Amniotic stem cell (primary cell): ENCODE results near the gene BTRC.

Experiments
- DNase-seq: peaks from one replicate; lab custom pipeline; 2025; lab: John Stamatoyannopoulos, UW

Gene BTRC

DNA sequence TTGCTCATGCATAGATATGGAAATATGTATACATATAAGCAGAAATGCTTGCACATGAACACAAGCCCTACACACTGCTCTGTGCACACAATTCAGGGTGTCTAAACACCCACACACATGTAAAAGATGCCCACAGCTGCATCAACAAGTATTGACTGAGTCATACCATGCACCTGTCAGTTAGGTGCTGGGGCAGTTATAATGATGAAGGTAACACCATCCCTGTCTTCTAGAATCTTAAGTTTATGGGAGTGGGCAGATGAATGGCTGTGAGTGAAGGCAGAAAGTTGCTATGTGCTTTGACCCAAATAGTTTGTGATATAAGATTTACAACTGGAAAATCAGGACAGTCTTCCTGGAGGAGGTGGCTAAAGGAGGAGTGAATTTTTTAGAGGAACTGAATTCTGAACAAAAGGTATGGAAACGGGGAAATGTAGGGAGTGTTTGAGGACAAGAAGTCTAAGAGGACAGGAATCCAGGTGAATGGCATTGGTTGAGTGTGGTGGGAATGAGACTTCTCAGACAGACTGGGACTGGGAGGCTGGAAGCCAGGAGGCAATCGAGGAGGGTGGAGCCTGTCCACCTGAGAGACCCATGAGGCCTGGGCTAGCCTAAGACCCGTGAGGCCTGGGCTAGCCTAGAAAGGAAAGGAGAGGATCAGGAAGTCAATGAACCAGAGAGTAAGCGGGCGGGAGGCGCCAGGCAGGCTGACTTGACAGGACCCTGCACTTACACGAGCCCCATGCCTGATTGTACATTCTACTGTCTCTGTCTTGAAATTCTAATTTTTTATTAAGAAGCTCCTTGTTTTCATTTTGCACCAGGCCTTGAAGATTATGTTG is 213.4 kb downstream of the BTRC start:
- no peak for DNase-seq

DNA sequence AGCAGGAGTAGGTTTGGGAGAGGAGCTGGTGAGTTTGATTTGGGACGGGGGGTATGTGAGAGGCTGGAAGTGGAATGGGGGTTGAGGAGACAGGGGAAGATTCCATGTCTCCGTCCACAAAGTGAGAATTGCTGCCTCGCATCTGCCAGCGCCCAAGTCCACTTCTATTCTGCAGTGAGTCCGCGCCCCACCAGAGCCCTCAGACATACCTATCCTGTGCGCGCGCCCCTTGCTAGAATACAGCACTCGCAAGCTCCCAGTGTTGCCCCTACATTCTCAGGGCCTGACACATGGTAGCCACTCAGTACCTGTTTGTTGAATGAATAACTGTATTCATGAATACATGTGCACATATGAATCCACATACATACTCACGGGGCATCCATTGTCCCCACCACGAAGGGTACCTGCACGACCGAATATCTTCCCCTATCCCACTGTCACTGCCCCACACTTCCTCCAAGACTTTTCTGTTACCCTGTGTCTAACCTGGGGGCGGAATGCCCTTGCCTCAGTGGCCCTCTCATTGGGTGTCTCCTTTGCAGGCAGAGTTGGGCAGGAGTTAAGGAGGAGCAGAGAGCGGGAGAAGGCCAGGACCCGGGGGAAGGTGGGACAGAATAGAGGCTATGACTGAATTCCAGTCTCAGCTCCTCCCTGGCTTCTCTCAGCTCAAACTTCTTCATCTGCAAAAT is 214.2 kb downstream of the BTRC start:
- no peak for DNase-seq

DNA sequence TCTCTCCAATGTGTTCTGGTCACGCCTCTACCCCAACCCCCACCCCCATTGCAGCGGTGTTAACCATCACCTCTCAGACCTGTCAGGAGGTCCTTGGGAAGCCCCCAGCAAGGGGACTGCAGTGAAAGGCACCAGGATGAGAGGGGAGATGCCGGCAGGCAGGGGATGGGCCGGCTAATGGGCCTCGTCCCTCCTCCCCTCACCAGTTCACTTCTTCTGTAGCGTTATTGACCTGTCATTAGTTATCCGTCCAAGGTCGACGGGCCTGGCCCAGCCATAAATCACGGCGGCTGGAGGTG is 215.3 kb downstream of the BTRC start:
- DNase-seq: no peak

DNA sequence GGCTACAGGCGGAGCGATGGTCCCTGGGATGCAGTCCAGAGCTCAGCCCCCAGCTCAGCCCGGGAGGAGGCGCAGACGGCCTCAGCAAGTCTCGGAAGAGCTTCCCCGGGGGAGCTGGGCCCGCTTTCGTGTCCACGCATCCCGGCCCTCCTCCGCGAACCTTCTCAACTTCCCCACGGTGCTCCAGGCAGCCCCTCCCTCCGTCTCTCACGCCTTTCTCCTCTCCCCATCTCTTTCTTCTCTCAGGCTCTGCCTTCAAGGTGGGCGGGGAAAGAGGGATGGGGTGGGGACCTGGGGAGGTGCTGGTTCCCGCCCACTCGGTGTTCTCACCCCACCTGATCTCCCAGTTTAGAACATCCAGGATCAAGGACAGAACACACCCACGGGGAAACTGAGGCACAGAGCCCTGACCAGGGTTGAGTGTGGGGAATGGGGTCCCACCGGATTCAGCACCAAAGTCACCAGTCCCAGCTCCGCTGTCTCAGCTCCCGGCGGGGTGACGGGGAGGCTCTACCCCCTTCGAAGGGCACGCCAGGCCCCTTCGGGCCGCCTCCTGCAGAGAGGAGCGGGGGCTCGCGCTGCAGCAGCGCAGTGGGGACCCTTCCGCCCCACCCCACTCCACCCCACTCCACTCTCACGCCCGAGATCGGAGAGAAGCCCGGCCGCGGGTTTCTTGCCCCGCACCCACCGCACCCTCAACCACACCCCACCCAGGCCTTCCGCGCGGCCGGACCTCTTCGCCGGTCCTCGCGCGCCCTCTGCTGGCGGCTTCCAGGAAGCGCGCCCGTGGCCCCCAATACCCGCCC is 215.9 kb downstream of the BTRC start:
- no peak for DNase-seq

DNA sequence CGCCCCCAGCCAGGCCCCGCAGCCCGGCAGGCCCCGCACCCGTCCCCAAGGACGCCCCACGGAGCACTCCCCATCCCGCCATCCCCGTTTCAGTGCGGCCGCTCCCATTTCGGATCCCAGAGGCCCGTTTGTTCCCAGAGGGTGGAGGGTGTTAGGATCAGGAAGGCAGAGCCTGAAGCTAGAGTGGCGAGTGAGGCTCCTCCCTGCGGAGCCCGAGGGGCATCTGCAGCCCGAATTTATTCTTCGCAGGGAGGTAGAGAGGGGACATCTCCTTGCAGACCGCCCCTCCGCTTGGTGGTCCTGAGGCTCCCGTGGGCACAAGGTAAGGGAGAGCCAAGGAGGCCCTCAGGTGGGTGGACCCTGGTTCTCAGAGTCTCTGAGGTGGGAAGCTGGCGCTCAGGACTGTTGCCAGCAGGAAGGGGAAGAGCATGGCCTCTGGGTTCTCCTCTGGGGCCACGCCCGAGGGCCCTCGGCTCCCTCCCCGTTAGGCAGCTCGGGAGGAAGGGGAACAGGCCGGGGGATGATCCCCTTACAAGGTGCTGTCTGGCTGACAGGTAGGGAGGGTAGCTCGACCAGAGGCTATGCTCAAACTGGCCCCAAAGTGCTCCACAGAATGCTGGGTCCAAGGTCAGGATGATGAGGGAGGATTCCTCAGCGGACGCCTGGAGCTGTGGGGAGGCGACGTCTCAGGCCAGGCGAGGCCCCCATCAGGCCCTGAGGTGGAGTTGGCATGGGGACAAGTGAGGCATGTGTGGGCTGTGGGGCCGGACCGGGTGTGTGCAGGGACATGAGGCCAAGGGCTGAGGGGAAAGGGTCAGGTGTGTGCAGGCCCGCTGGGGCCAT is 216.7 kb downstream of the BTRC start:
- DNase-seq: no peak

DNA sequence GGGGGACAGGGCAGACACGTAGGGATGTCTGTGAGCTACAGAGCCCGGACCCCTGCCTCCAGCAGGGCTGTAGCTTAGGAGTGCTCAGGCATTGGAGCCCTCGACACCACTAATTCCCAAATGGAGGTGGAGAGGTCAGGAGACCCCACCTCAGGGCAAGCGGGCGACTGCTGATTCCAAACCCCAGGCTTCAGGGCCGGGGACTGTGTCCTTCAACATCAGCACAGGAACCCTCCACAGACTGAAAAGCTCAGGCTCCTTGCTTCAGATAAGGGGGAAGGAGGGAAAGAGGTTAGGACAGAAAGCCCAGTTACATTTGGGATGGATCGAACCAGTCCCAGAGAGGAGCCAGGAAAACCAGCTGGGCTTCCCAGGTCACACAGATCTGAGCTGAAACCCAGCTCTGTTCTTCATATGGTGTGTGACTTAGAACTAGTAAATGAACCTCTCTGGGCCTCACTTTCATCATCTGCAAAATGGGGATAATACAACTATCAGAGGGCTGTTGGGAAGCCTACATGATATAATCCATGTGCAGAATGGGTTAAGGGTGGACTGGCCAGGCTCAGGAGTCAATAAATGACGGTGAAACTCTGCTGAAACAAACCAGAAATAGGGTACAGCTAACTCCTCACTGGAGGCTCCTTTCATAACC is 217.4 kb downstream of the BTRC start:
- DNase-seq: no peak

DNA sequence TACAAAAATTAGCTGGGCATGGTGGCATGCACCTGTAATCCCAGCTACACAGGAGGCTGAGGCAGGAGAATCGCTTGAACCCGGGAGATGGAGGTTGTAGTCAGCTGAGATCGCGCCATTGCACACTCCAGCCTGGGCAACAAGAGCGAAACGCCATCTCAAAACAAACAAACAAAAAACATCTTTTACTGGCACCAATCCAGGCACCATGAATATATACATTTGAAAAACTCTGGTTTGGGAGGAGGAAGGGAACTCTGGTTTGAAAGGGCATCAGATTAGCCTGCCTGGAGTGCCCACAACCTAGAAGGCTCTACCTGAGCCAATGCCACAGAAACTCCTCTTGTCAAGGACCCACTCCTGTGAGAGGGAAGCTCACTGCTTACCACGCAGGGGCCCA is 218.2 kb downstream of the BTRC start:
- DNase-seq: no peak

DNA sequence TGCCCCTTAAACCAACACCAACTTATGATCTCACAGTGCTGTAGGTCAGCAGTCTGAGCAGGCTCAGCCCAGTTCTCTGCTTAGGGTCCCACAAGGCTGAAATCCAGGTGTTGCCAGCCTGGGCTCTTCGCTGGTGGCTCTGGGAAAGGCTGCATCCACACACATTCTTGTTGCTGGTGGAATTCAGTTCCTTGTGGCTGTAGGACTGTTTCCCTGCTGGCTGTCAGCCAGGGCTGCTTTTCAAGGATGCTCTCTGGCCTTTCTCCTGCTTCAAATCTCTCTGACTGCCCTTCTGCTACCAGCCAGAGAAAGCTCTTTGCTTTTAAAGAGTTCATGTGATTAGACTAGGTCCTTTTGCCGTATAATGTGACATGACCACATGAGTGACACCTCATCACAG is 218.8 kb downstream of the BTRC start:
- DNase-seq: no peak

DNA sequence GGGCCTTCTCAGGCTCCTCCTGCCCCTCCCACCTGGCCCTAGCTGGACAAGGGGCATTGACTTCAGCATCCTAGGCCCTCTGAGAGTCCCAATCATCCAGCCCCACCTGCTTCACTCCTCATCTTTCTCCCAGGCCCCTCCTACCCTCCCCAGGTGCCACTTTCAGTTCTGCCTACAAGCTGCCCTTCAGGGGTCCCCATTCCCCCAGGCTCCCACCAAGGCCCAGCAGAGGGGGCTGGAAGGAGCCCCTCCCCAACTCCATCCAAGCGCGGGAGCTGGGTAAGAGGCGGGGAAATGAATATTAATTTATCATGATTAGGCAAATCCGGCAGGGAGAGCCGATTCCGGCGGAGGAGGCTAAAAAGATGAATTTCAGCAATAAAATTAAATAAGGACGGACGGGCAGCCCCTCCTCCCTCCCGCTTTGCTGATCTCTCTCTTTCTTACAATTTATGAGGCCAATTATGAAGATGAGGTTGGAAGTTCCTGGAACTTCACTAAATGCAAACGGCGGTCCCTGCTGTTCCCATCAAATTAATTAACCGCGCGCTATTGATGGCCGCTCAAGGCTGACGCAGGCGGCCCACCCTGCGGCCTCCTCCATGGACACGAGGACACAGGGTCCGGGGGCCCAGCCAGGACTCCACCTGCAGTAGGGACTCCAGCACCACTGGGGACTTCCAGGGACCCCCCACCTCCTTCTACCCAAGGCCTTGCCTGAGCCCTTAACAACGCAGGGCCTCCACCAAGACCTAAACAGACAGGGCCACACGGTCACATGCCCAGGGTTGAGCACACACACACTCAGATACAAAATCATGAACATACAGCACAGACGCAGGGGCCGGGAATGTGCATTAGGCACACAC is 220.2 kb downstream of the BTRC start:
- DNase-seq: no peak

DNA sequence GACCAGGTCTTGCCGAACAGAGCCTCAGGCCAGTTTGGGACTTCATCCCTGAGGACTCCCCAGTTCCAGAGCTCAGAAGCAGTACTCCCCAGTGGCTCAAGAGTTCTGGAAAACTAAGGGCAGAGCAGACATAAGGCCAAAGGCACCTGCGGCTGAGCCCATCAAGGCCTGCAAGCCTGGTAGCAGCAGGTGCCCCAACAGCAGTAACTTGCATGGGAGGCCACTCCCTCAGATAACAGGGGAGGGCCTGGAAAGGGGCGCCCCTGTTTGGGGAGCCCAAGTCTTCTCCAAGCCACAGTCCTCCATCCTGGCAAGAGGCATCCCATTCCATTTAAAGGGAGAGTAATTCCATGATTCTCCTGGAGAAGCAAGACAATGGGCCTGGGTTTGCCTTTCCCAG is 221.1 kb downstream of the BTRC start:
- no peak for DNase-seq

DNA sequence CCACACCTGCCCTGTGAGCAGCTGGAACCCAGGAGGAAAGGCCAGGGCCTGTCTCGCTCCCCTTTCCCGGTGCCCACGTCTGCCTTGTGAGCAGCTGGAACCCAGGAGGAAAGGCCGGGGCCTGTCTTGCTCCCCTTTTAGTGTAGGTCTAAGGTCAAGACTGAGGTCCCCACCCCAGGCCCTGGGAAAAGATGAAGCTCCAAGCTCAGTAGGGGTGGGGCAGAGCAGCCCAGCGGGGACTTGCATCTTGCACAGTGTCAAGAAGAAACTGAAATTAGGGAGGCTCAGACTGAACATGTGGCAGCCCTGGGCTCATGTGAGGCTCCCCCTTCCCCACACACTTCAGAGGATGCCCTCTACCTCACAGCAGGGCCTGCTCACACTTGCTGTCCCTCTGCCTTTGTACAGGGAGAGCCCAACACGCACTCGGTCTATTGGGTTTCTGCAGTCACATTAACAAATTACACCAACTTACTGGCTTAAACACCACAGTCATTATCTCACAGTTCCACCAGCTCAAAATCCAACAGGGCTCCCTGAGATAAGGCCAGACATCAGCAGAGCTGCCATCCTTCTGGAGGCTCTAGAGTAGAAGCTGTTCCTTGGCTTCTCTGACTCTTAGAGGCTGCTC is 221.7 kb downstream of the BTRC start:
- no peak for DNase-seq

DNA sequence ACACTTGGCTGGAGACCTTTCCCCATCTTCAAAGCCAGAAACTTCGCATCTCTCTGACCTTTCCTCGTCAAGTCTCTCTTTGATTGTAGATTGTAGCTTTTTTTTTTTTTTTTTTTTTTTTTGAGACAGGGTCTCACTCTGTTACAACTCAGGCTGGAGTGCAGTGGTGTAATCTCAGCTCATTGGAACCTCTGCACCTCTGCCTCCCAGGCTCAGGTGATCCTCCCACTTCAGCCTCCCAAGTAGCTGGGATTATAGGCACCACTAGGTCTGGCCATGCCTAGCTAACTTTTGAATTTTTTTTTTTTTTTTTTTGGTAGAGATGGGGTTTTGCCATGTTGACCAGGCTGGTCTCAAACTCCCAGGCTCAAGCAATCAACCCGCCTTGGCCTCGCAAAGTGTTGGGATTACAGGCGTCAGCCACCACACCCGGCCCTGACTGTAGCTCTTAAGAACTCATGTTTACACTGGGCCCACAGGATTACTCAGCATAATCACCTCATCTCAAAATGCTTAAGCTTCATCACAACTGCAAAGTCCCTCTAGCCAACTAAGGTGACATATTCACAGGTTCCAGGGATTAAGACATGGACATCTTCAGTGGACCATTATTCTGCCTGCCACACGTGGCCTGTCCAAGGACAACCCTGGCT is 222.4 kb downstream of the BTRC start:
- DNase-seq: no peak

DNA sequence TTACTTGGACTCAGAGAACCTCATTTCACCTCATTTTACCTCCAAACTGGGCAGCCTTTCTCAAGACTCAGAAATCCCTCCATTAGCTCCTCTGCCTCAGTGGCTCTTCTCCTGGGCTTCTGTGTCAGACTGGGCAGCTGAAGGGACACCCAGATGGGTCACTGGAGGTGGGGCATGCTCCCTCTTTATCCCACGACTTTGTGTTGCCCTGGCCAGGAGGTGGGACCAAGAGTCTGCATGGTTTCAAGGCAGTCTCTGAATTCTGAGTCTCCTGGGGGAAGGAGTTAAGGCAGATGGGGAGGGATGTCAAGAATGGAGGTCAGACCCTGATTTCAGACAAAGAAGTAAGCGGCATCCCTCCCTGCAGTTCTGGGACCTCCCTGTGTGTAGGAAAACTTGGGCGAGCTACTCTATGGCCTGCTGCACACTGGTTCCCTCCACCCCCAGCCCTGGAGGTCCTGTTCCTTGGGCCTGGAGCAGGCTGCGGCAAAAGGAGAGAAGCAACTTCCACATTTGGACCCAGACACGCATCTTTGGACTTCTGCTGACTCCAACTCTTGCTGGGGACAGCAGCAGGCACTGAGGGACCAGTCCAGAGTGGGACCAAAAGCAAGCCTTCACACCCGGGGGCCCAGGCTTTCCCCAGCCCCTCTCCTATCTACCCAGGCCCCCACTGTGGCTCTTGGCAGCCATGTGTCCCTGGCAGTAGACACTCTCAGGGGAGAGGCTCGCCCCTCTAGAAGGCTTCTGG is 223.3 kb downstream of the BTRC start:
- DNase-seq: no peak

DNA sequence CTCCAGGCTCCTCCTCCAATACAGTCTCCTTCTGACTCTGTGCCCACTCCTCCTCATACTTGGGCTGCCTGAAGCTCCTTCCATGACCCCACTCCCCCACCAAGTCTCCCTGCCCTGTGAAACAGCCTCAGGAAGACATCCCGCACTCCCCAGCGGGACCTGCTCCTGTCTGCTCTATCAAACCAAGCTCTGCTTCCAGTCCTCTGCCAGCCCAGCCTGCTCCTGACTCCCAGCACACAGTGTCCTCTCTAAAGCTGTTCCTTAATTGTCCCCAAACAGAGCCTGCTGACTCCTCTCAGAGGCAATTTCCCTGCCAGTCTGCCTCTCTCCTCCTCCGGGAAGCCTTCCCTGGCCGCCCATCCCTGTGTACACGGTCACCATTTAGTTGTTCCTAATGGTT is 224.2 kb downstream of the BTRC start:
- no peak for DNase-seq

DNA sequence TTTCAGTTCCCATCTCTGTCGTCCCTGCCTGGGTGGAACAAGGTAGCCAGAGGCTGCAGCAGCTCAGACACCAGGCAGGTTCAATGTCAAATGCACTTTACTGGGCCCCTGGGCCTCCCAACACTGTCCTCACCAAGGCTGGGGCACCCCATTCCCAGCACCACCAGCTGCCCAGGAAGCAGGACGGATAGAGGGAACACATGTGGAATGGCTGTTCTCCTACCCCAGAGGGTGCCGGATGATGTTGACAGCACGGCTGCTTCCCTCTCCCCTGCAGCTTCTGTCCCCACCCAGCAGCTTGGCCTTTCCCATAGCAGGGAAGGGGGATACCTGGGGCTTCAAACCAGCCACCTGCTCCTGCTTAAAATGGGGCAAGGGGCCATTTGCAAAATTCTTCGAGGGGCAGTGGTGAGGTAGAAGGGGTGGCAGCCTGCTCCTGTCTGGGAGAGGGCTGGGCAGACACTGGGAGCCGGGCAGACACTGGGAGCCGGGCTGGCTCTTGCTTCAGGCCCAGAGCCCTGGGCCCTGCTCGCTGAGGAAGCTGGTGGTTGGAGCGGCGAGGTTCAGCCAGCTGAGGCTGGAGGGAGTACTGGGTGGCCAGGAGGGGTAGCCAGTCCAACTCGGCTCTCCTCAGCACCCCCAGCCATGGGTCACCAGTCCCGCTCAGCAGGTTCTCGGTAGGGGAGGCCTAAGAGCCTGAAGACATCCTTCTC is 225.0 kb downstream of the BTRC start:
- DNase-seq: no peak

DNA sequence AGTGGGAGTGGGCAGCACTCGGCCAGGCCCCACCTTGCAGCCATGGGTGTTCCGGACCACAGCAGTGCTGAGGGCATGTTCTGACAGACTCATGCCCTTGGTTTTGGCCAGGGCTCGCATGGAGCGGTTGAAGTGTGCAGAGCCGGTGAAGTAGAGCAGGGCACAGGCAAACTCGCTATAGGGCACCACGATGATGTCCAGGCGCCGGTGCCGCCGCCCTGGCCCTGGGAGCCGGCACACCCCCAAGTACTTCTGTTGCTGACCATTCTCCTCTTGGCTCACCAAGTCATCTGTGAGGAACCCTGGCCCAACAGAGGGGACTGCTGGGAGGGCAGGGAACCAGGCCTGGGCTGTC is 225.5 kb downstream of the BTRC start:
- no peak for DNase-seq

DNA sequence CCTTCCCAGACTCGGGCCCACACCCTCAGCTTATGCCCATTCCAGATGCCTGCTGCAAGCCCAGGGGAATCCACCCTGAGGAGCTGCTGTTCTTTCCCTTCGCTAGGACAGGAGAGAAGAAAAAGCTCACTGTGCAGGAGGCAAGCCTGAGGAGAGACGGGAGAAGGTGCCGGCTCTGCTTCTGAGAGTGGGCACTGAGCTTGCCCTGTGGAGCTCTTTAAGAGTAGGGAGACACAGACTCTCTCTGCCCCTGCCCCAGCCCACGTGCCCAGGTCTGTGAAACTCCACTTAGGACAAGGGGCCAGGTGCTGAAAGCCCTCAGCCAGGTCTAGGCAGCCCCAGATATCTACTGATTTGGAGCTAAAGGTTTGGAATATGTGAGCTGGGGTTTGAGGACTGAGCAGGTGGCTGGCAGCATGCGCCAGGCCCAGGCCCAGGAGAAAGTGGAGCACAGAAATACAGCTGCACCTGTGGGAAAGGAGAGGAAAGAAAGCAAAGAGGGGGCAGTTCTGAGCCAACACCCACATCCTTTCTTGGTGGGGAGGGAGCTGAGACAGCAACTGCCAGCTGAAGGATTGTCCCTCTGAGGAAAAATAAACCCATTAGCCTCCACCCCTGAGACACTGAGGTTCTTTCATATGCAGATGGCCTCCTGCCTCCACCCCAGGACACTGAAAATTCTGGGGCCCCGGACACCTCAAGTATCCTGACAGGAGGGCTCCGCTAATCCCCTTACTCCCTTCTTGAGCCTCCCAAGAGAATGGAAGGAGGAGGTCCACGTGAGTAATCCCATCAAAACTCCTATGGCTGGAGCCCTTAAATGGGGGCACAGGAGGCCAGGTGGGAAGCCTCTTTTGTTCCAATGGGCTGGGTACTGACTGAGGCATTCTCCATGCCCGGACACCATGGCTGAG is 226.8 kb downstream of the BTRC start:
- no peak for DNase-seq
